CD4-positive, alpha-beta T cell treated with Interleukin-15 for 4 hours (primary cell): ENCODE data around the gene ABCA13.

Source experiments
- DNase-seq: peaks from one replicate; pipeline ENCODE4 v3.0.0-alpha.2; 2020; ENCODE audit warnings: low spot score

Gene ABCA13

GRCh38 chr7:48300301-48300700 lies 129.0 kb downstream of the ABCA13 start:
- no peak for DNase-seq

- DNase-seq: no peak
Measured at GRCh38 chr7:48301201-48301600, 129.9 kb downstream of the ABCA13 start.

- no peak for DNase-seq
Measured at GRCh38 chr7:48304641-48305040, 133.4 kb downstream of the ABCA13 start.

DNA sequence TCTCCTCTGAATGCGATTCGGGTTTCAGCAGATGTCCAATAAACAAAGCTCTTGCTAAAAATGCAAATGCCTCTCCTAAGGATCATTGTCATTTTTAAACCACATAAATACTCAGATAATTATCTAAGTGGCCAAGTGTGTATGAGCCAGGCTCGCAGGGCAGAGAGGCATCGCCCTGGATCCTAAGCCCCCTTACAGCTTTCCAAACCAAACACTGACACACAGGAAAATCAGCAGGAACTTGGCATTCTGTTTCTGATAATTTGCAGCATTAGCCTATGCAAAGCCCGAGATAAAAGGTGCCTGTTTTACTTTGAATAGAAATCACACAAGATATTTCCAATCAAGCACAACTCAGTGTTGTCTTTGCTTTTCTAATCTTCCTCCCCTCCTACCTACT lies 134.4 kb downstream of the ABCA13 start:
- no peak for DNase-seq

DNA sequence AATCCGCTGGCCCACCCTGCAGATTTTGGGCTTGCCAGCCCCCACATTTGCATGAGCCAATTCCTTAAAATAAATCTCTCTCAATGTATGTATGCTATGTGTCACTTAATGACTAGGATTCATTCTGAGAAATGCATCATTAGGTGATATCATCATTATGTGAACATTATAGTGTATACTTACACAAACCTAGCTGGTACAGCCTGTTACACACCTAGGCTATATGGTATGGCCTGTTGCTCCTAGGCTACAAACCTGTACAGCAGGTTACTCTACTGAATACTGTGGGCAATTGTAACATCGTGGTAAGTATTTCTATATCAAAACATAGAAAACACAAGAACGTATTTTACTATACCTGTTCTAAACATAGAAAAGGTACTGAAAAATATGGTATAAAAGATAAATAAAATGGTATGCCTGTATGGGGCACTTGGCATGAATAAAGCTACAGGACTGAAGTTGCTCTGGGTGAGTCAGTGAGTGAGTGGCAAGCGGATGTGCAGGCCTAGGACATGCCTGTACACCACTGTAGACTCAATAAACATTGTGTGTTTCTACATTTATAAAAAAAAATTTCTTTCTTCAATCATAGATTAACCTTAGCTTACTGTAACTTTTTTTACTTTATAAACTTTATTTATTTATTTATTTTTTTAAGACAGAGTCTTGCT lies 135.9 kb downstream of the ABCA13 start:
- no peak for DNase-seq

DNA sequence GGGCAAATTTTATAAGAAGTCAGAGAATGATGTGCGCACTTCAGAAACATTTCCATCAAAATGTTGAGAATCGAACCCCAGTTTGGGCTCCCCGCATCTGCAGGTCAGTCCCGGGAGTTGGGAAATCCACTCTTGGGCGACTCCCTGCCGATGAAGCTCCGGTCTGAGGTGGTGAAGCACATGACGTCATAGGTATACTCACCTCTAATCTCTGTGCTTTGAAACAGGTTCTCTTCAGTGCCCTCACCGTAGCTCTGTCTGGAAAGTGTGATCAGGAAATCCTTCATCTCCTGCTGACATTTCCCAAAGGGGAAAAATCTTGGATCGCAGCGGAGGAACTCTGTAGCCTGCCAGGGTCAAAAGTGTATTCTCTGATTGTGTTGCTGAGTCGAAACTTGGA lies 138.5 kb downstream of the ABCA13 start:
- DNase-seq: no peak

GRCh38 chr7:48311464-48312100 lies 140.3 kb downstream of the ABCA13 start:
- no peak for DNase-seq

GRCh38 chr7:48312151-48312550 lies 140.9 kb downstream of the ABCA13 start:
- no peak for DNase-seq

DNA sequence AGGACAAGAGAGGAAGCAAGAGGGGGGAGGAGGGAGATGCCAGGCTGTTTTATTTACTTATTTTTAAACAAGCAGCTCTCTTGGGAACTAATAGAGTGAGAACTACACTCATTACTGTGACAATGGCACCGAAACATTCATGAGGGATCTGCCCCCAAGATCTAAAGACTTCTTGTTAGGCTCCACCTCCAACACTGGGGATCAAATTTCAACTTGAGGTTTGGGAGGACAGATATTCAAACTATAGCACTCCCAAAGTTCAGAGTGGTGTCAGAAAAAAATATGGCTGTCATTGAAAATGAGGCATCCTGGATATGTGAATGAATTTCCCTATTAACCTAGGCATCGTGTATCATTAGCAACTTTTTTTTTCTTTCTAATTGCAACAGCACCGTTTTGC lies 145.5 kb downstream of the ABCA13 start:
- DNase-seq: no peak

DNA sequence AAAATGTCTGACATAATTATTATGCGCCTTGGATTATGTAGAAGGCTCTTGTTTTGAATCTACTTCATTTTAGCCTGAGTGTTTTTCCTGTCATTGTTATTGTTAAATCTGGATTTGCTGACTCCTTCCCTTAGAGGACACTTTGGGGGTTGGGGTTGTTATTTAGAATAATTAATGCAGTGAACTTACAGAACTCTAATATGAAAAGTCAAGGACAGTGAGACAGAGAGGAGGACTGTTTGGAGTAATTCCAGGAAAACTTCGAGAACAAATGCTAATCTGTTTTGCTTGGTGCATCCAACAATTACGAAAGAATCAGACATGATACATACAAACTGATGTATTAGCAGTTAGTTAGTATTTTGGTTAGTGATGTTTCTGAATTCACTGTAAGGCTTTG lies 146.1 kb downstream of the ABCA13 start:
- DNase-seq: no peak

- DNase-seq: no peak
Measured at GRCh38 chr7:48321319-48322010, 150.2 kb downstream of the ABCA13 start.

- no peak for DNase-seq
Measured at GRCh38 chr7:48337012-48337621, 165.9 kb downstream of the ABCA13 start.

DNA sequence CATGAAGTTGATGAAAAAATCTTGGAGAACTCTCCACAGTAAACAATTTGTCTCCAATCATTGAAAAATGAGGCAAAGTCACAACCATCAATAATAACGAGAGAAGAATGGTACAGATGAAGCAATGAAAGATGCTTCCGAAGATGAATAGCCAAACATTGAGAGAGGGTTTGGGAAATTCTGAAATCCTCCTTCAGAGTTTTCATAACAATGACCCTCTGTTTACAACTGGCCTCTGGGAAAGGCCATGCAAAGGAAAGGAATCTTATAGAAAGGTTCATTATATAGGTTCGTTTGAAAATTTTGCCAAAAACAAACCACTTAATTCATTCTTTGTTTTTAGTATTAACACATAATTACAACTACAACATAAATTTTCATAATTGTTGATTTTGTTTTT lies 166.5 kb downstream of the ABCA13 start:
- no peak for DNase-seq

DNA sequence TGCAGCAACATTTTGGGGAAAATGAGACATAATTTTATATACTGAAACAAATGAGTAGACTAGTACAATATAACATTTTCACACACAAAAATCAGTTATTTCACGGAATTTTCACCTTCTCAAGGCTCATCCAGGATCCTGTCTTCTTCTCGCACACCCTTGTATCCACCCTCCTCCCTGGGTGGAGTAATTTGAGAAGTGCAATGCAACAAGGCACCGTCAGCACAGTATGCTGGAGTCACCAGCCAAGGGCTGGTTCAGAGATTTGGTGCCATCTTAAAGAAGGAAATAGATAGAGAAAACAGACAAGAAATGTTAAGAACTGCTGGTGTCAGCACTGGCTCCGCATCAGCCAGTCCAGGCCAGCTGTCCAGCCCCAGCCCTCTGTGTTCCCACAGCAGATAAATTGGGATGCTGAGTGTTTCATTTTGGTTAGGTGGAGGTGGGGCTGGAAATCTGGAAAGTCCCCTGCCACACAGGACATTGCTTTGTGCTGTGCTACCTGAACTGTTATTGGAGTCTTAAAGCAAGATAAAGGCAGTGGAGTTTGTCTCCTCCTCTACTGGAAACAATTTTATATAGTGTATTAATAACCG lies 176.1 kb downstream of the ABCA13 start:
- no peak for DNase-seq

DNA sequence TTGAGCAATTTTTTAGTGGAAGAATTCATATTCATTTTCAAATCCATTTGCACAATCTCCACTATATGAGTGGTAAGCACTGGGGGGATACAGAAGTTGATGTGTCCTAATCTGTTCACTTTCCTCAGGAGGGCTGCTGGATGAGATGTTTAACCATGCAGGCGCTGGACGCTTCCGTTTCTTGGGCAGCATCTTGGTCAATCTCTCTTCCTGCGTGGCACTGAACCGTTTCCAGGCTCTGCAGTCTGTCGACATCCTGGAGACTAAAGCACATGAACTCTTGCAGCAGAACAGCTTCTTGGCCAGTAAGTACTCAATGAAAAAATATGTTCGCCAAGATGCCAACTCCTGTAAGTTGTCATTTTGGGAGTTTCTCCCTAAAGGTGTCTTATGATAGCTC lies 179.3 kb downstream of the ABCA13 start:
- no peak for DNase-seq

- no peak for DNase-seq
Measured at GRCh38 chr7:48351900-48352299, 180.6 kb downstream of the ABCA13 start.

DNA sequence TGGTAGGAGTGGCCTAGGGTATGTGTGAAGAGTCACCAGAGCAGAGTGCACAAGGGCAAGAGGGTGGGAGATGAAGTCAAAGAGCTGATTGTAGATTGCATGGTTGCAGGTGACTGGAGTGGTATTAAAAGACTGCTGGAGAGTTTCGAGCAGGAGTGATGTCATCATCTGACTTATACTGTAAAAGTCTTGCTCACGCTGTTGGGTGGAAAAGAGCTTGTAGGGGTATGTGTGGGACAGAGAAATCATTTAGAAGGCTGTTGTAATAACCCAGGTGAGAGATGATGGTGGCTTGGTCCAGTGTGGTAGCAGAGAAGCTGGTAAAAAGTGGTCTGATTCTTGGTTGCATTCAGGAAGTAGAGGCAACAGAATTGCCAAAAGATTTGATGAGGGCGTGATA lies 184.1 kb downstream of the ABCA13 start:
- no peak for DNase-seq

DNA sequence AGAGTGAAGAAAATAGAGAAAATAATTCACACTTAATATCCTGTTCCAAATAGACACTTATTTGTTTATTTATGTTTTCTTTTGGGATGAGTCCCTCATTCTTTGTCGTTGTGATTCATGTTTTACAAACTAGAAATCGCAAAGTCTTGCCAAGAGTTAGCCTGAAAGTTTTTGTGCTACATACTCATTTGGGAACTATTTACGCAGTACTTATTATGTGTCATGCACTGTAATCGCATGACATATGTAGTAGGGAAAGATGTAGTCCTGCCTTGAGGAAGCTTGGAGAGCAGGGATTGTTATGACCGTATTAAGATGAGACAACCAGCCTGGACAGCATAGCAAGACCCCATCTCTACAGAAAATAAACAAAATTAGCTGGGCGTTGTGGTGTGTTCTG lies 189.3 kb downstream of the ABCA13 start:
- DNase-seq: no peak

DNA sequence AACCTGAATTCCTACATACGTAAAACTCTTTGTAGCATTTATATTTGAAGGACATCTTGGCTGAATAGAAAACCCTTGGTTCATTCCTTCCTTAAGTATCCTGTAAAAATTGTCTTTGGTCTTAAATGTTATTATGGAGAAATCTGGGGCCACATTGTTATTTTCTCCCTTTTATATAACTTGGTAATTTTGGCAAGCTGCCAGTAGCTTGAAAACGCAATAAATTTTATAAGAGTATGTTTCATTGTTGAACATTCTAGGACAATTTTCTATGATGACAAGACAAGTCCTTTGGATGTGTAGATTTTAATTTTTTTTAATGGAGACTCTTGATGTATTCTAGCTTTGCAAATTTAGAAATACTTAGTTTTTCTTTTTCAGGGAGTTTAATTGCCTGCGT lies 191.9 kb downstream of the ABCA13 start:
- DNase-seq: no peak

- DNase-seq: no peak
Measured at GRCh38 chr7:48365010-48365409, 193.8 kb downstream of the ABCA13 start.

DNA sequence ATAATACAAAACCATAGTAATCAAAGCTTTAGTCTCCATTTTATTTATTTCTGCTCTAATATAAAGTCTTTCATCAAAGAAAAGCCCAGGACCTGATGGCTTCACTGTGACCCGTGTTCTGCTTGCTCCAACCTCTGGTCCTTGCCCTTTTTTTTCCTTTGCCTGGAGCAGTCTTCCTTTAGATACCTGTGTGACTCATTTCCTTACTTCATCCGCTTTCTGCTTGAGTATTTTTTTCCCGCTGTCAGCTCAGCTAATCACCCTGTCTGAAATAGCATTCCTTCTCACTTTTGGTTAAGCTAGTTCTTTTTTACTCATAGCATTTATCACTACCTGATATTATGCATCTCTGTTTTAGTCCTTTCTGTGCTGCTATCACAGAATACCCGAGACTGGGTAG lies 194.8 kb downstream of the ABCA13 start:
- DNase-seq: no peak

DNA sequence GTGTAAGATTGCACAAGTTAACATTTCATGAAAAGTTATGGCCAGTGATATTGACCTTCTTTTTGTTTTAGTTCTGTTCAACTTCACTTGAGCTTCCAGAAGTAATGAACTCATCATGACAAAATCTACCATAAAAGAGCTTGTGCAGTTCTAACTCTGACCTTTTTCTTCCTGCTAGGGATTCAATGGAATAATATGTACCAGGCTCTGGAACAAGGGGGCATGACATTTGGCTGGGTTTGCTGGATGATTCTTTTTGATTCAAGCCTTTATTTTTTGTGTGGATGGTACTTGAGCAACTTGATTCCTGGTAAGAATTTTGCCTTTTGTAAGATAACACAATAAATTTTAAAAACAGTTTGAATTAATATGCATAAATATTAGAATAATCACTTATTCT lies 205.0 kb downstream of the ABCA13 start:
- no peak for DNase-seq

- no peak for DNase-seq
Measured at GRCh38 chr7:48380921-48381320, 209.7 kb downstream of the ABCA13 start.
